Ishikawa (cell line): Measurements from ENCODE around the gene CNTNAP2.

Source experiments
- CEBPB ChIP-seq: IDR thresholded peaks from 2 replicates; pipeline ENCODE4 v1.6.1; 2012
- CREB1 ChIP-seq: IDR thresholded peaks from 2 replicates; pipeline ENCODE4 v1.6.1; 2012; ENCODE audit warnings: low read depth
- EGR1 ChIP-seq: IDR thresholded peaks from 2 replicates; pipeline ENCODE4 v1.6.1; 2012
- EP300 ChIP-seq: IDR thresholded peaks from 2 replicates; pipeline ENCODE4 v1.6.1; 2012; ENCODE audit warnings: borderline replicate concordance
- FOXM1 ChIP-seq: IDR thresholded peaks from 2 replicates; pipeline ENCODE4 v1.6.1; 2012; ENCODE audit warnings: low read depth, borderline replicate concordance
- NFIC ChIP-seq: IDR thresholded peaks from 2 replicates; pipeline ENCODE4 v1.6.1; 2012
- RAD21 ChIP-seq: IDR thresholded peaks from 2 replicates; pipeline ENCODE4 v1.6.1; 2012; ENCODE audit warnings: low read depth
- TAF1 ChIP-seq: IDR thresholded peaks from 2 replicates; pipeline ENCODE4 v1.6.1; 2012; ENCODE audit warnings: low read depth, mild to moderate bottlenecking
- TCF12 ChIP-seq: IDR thresholded peaks from 2 replicates; pipeline ENCODE4 v1.6.1; 2012; ENCODE audit warnings: low read depth
- TEAD4 ChIP-seq: IDR thresholded peaks from 2 replicates; pipeline ENCODE4 v1.6.1; 2012
- YY1 ChIP-seq: IDR thresholded peaks from 2 replicates; pipeline ENCODE4 v1.6.1; 2012; ENCODE audit warnings: low read depth
- ZBTB7A ChIP-seq: IDR thresholded peaks from 2 replicates; pipeline ENCODE4 v1.6.1; 2012; ENCODE audit warnings: low read depth
- TF ChIP-seq, protein P1 (sequence below): IDR thresholded peaks from 2 replicates; pipeline ENCODE4 v1.6.1; 2012
- TF ChIP-seq, protein P2 (sequence below): IDR thresholded peaks from 2 replicates; pipeline ENCODE4 v1.6.1; 2012
- TF ChIP-seq, protein P3 (sequence below): IDR thresholded peaks from 2 replicates; pipeline ENCODE4 v1.6.1; 2012; ENCODE audit warnings: low read depth, mild to moderate bottlenecking

CNTNAP2 gene

DNA sequence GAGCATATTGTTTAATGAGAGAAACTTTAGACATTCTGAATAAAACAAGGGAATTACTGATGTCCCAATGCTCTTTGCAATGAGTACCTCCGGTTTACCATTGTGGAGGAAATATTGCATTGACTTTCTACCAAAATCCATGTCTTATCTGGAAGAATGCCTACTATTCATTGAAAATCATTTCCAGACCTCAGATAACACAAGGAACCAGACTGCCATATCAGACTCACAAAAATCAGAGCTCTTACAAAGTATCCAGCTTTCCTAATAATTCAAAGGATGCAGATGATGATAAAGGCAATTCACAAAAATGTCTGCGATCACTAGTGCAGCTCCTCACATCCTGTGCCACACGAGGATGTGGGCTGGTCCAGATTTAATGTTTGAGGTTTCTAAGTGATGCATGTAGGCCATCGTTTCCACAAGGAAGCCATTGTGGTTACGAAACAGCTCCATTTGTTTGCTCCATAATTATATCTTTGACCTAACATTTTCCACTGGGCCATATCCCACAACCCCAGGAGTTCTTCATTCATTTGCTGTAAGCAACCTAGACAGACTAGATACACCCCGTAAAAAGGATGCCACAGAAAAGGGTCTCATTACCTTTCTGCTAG lies 1642.8 kb downstream of the CNTNAP2 start:
- TF ChIP-seq EP300 (no peak), EGR1 (no peak), CREB1 (no peak), NFIC (no peak), TCF12 (no peak)

DNA sequence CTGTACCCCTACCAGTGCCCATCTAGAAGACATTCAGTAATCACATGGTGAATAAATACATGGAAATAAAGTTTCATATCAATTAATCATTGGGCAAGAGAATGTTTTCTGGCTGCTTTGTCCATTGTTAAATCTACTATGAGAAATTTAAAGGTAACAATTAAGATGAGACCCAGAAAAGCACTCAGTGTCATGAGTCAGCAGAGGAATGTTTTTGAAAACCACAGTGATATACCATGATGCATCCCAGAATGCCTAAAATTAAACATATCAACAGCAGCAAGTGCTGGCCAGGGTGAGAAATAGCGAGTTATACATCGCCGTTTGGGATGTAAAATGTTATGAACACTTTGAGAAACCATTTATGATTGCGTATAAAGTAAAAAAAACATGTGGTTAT lies 1648.7 kb downstream of the CNTNAP2 start:
- TF ChIP-seq FOXM1 (no peak), TCF12 (no peak)
- TF ChIP-seq, protein P1, sequence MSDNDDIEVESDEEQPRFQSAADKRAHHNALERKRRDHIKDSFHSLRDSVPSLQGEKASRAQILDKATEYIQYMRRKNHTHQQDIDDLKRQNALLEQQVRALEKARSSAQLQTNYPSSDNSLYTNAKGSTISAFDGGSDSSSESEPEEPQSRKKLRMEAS = no peak

DNA sequence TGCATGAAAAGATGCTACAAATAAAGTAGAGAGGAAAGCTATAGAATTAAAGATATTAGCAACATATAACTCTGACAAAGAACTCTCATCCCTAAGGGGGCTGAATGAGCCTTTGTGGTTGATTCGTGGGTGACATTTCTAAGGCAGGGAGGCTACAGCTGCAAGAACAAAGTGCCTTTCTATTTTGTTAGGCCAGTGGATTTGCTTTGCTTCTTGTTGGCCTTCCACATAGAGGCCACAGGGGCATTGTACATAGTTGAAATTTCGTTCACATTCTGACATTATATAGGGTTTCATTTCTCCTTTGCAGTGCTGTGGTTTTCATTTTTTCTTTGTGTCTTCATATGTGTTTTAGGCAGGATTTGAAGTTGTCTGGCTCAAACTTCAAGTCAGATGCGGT lies 1654.7 kb downstream of the CNTNAP2 start:
- TF ChIP-seq CEBPB (no peak), TCF12 (no peak), CREB1 (no peak), EP300 (no peak), NFIC (no peak)
- TF ChIP-seq, protein P2, sequence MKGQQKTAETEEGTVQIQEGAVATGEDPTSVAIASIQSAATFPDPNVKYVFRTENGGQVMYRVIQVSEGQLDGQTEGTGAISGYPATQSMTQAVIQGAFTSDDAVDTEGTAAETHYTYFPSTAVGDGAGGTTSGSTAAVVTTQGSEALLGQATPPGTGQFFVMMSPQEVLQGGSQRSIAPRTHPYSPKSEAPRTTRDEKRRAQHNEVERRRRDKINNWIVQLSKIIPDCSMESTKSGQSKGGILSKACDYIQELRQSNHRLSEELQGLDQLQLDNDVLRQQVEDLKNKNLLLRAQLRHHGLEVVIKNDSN = no peak
- TF ChIP-seq, protein P3, sequence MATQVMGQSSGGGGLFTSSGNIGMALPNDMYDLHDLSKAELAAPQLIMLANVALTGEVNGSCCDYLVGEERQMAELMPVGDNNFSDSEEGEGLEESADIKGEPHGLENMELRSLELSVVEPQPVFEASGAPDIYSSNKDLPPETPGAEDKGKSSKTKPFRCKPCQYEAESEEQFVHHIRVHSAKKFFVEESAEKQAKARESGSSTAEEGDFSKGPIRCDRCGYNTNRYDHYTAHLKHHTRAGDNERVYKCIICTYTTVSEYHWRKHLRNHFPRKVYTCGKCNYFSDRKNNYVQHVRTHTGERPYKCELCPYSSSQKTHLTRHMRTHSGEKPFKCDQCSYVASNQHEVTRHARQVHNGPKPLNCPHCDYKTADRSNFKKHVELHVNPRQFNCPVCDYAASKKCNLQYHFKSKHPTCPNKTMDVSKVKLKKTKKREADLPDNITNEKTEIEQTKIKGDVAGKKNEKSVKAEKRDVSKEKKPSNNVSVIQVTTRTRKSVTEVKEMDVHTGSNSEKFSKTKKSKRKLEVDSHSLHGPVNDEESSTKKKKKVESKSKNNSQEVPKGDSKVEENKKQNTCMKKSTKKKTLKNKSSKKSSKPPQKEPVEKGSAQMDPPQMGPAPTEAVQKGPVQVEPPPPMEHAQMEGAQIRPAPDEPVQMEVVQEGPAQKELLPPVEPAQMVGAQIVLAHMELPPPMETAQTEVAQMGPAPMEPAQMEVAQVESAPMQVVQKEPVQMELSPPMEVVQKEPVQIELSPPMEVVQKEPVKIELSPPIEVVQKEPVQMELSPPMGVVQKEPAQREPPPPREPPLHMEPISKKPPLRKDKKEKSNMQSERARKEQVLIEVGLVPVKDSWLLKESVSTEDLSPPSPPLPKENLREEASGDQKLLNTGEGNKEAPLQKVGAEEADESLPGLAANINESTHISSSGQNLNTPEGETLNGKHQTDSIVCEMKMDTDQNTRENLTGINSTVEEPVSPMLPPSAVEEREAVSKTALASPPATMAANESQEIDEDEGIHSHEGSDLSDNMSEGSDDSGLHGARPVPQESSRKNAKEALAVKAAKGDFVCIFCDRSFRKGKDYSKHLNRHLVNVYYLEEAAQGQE = no peak

DNA sequence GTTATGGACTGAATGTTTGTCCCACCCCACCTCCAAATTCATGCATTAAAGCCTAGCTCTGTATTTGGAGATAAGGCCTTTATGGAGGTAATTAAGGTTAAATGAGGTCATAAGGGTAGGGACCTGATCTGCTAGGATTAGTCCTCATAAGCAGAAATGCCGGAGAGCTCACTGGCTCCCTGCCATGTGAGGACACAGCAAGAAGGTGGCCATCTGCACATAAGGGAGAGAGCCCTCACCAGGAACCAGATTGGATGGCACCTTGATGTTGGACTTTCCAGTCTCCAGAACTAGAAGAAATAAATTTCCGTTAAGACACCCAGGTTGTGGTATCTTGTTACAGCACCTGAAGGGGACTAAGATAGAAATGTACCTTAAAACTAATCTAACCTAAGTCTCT lies 1657.9 kb downstream of the CNTNAP2 start:
- TF ChIP-seq, protein P3 = no peak
- TF ChIP-seq ZBTB7A = no peak
- TF ChIP-seq YY1 = no peak
- TF ChIP-seq CREB1 = no peak
- no peak for TF ChIP-seq CEBPB
- no peak for TF ChIP-seq RAD21
- no peak for TF ChIP-seq TEAD4
- TF ChIP-seq FOXM1 = no peak
- TF ChIP-seq, protein P1 = no peak

DNA sequence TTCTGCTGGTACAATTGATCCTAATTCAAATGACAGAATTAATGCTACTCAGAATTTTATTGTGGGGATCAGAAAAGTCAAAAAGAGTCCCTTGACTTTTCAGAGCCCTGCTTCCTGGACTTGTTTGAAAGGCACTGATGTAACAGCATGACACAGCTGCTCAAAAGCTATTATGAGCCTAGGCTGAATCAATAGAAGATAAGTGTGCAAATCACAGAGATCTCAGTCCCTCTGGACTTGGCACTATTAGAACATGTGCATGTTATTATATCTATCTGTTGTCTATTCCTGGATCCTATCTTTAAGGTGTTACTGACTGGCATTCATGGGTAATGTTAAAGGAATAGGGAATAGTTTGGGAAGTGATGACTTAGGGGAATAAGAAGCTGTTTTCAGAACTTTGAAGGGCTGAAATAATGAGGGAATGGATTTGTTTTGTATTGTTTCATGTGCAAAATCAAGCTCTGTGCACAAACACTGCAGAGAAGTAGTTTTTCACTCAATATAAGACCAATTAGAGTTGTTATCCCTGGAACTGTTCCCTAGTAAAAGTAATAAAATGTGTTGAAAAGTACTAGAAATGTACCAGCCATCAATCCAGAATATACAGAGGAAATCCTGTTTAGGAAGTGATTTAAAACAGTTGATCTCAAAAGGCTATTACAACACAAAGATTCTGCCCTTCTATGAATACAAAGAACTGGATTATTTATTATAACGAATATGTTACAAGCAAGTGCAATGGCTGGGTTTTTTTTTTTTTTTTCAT lies 1659.1 kb downstream of the CNTNAP2 start:
- no peak for TF ChIP-seq FOXM1
- TF ChIP-seq, protein P1 = no peak

DNA sequence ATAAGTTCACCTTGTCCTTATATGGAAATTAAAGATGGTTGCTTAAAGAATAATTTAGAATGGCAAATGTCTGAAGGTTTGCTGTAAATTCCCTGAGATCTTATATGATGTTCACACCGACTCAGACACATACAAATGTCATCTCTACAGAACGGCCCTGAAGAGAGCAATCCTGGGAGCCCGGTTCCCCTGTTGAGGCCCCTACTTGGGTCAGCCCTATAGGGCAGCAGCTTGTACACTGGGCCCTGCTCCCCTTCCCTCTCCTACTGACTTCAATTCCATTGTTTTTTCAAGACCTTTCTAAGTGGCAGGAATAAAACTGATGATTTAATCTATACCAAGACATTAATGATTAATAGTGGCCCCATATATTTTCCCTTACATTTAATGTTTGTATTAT lies 1660.7 kb downstream of the CNTNAP2 start:
- TF ChIP-seq CREB1 = no peak
- no peak for TF ChIP-seq YY1
- no peak for TF ChIP-seq FOXM1
- TF ChIP-seq TCF12 = no peak
- no peak for TF ChIP-seq NFIC
- TF ChIP-seq ZBTB7A = no peak
- TF ChIP-seq EGR1 = no peak
- TF ChIP-seq, protein P3 = no peak
- no peak for TF ChIP-seq TEAD4
- no peak for TF ChIP-seq TAF1
- TF ChIP-seq RAD21 = no peak
- TF ChIP-seq EP300 = no peak
- TF ChIP-seq, protein P2 = no peak
- TF ChIP-seq, protein P1 = no peak
- no peak for TF ChIP-seq CEBPB
